Hepatocyte (in vitro differentiated cells): Measurements from ENCODE around the gene LMTK2.

Experiments used
- CTCF ChIP-seq: fragments of 200-600 bp; sonication (generic); IDR thresholded peaks from 2 replicates; pipeline ENCODE4 v1.5.1; 2016; ENCODE audit warnings: antibody characterized with exemption, mild to moderate bottlenecking; ENCODE audit not compliant: poor library complexity
- EZH2 ChIP-seq: fragments of 200-600 bp; sonication (generic); IDR thresholded peaks from 2 replicates; pipeline ENCODE4 v1.6.1; 2016; ENCODE audit warnings: antibody characterized with exemption, mild to moderate bottlenecking, borderline replicate concordance
- EZH2phosphoT487 ChIP-seq: fragments of 200-600 bp; sonication (generic); IDR thresholded peaks from one replicate; pipeline ENCODE4 v1.6.1; 2018; ENCODE audit warnings: antibody characterized with exemption, mild to moderate bottlenecking, low read depth, moderate library complexity; ENCODE audit not compliant: unreplicated experiment, severe bottlenecking

GRCh38 chr7:98119256-98119918 lies 12.7 kb downstream of the LMTK2 start:
- TF ChIP-seq EZH2phosphoT487 (no peak), CTCF (no peak), EZH2 (no peak)
